SK-N-SH (cell line): Measurements from ENCODE around the gene ADAMTS19.

Experiments used
- CHD2 ChIP-seq: fragments of 150-350 bp; IDR thresholded peaks from 2 replicates; pipeline ENCODE4 v1.6.1; 2018; ENCODE audit warnings: low read length; ENCODE audit not compliant: partially characterized antibody
- EP300 ChIP-seq, 2 experiments: IDR thresholded peaks; 2 replicates each; pipeline versions ENCODE4 v1.4.0 to v1.6.1; 2012; ENCODE audit warnings: borderline replicate concordance in 1 of 2, low read depth in 1 of 2, low read length in 1 of 2
- FOSL2 ChIP-seq: IDR thresholded peaks from 2 replicates; pipeline ENCODE4 v1.4.0; 2012; ENCODE audit warnings: low read depth, mild to moderate bottlenecking, moderate library complexity, borderline replicate concordance
- FOXJ3 ChIP-seq: sonication (generic); formaldehyde crosslinking; IDR thresholded peaks from 2 replicates; pipeline ENCODE4 v1.5.1; 2020; ENCODE audit warnings: mild to moderate bottlenecking, missing genetic modification reagents
- JUND ChIP-seq: IDR thresholded peaks from 2 replicates; pipeline ENCODE4 v1.4.0; 2012
- NFIC ChIP-seq: IDR thresholded peaks from 2 replicates; pipeline ENCODE4 v1.4.0; 2012; ENCODE audit warnings: borderline replicate concordance
- POLR2AphosphoS5 ChIP-seq: IDR thresholded peaks from 2 replicates; pipeline ENCODE4 v1.6.1; 2012; ENCODE audit warnings: low read depth, low read length
- RAD21 ChIP-seq: IDR thresholded peaks from 2 replicates; pipeline ENCODE4 v1.6.1; 2012; ENCODE audit warnings: mild to moderate bottlenecking, low read length
- RCOR1 ChIP-seq: fragments of 150-350 bp; IDR thresholded peaks from 2 replicates; pipeline ENCODE4 v1.6.1; 2017; ENCODE audit warnings: antibody characterized with exemption, low read length
- RFX5 ChIP-seq: IDR thresholded peaks from 2 replicates; pipeline ENCODE4 v1.6.1; 2012; ENCODE audit warnings: mild to moderate bottlenecking, improper control_type of control experiment, low read length
- SIN3A ChIP-seq: IDR thresholded peaks from 2 replicates; pipeline ENCODE4 v1.6.1; 2012; ENCODE audit warnings: low read depth, mild to moderate bottlenecking, low read length, moderate library complexity, borderline replicate concordance
- TF ChIP-seq, protein P1 (sequence below): fragments of 200-600 bp; sonication (generic); IDR thresholded peaks from 2 replicates; pipeline ENCODE4 v1.6.1; 2017; ENCODE audit warnings: antibody characterized with exemption, mild to moderate bottlenecking, moderate library complexity

DNA sequence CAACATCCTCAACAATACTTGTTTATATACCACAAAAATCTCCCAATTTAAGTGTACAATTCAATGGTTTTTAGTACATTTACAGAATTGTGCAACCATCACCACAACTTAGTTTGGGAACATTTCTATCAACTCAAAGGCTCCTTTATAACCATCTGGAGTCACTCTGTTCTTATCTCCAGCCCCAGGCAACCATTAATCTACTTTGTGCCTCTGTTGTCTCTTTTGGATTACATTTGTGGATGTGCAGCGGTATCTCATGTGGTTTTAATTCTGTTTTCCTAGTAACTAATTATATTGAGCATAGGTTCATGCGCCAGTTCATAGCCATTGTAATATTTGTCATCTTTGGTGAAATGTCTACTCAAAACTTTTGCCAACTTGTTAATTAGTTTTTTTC is 14.4 kb downstream of the ADAMTS19 start:
- TF ChIP-seq, protein P1, sequence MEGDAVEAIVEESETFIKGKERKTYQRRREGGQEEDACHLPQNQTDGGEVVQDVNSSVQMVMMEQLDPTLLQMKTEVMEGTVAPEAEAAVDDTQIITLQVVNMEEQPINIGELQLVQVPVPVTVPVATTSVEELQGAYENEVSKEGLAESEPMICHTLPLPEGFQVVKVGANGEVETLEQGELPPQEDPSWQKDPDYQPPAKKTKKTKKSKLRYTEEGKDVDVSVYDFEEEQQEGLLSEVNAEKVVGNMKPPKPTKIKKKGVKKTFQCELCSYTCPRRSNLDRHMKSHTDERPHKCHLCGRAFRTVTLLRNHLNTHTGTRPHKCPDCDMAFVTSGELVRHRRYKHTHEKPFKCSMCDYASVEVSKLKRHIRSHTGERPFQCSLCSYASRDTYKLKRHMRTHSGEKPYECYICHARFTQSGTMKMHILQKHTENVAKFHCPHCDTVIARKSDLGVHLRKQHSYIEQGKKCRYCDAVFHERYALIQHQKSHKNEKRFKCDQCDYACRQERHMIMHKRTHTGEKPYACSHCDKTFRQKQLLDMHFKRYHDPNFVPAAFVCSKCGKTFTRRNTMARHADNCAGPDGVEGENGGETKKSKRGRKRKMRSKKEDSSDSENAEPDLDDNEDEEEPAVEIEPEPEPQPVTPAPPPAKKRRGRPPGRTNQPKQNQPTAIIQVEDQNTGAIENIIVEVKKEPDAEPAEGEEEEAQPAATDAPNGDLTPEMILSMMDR, result no peak
- TF ChIP-seq FOSL2, result no peak
- no peak for TF ChIP-seq RAD21
- TF ChIP-seq EP300 (IDR thresholded peaks at IDR 0.05; ENCODE audit: borderline replicate concordance in 1 of 2, low read depth in 1 of 2, low read length in 1 of 2), result peak in 1 of 2 experiments; percentile 74; a peak in 2 of 4 replicates
- no peak for TF ChIP-seq JUND
- peak; percentile 94 for TF ChIP-seq RCOR1
- TF ChIP-seq RFX5, result no peak
- no peak for TF ChIP-seq SIN3A
- TF ChIP-seq POLR2AphosphoS5, result no peak
- peak; percentile 42 for TF ChIP-seq CHD2
- no peak for TF ChIP-seq NFIC
- TF ChIP-seq FOXJ3 (CRISPR knock-in tag), result no peak
